ENCODE measurements around the gene PTPRD. TPM values are rescaled to one million over a fixed set of nuclear protein-coding genes. Genes with fewer than 3 reads are reported as not detected.
A peak's percentile ranks its signal among the peaks of the same experiment; 100 is the strongest.

Gene PTPRD
- total RNA-seq, 2 experiments from 2014 or later, result not detected

GRCh38 chr9:8491563-8491962 lies 2121.2 kb downstream of the PTPRD start:
- H3K27ac Mint-ChIP-seq, result no peak overlapping the region
- no peak overlapping the region for H3K4me3 Mint-ChIP-seq
- peaks cover 2% of the 10 kb centered on the region for H3K27me3 Mint-ChIP-seq
- DNase-seq, result no peak
- CTCF ChIA-PET, result no interaction called here
- no peaks in the 10 kb centered on the region for H3K9me3 Mint-ChIP-seq (ENCODE audit: low read depth)
- H3K36me3 Mint-ChIP-seq (ENCODE audit: low read depth), result no peaks in the 10 kb centered on the region
- POLR2A ChIA-PET, result no interaction called here
- no peaks in the 10 kb centered on the region for H3K4me1 Mint-ChIP-seq
- ATAC-seq, result no peak
- intact Hi-C loops (cut with DNase I, micrococcal nuclease), result no loop called here

DNA sequence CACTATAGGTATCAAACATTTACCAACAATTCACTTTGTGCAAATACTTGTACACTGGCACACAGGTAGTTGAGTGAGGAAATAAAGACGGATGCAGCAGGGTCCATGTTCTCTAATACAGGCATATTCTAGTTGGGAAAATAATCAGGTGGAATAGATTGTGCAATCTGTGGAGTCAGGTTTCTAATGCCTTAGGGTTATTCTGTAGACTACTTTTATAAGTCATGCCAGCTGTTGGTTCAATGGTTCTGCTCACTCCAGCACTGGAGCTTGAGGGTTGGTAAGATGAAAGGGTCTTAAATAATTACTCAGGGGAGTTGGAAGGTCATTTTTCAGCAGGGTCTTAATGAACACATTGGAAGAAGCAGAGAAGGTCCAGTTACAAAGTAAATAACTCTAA lies 2123.0 kb downstream of the PTPRD start:
- POLR2A ChIA-PET, result no interaction called here
- Mint-ChIP-seq H3K36me3 (ENCODE audit: low read depth) (no peaks in the 10 kb centered on the region), H3K9me3 (ENCODE audit: low read depth) (no peaks in the 10 kb centered on the region), H3K4me3 (no peak overlapping the region), H3K27ac (no peak overlapping the region), H3K27me3 (no peaks in the 10 kb centered on the region), H3K4me1 (no peaks in the 10 kb centered on the region)
- DNase-seq, result no peak
- no peak for ATAC-seq
- intact Hi-C loops (cut with DNase I, micrococcal nuclease), result no loop called here
- CTCF ChIA-PET, result no interaction called here

DNA sequence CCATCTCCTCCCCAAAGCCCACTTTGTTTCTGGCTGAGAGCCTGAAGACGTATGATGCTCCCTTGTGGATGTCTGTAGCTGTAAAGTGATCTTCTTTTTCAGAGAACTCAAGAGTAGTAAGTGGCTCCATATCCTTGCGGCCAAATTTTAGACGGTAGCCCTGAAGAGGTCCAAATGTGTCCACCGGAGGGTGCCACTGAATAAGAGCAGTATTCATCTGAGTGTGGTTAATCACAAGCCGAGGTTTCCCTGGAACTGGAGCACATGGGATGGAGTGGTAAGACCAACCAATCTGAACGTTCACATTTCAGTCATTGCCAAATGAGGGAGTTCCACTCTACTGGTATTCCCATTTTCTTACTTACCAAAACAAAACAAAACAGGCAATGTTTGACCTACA lies 2126.7 kb downstream of the PTPRD start:
- Mint-ChIP-seq H3K9me3 (ENCODE audit: low read depth) (no peaks in the 10 kb centered on the region), H3K4me1 (no peaks in the 10 kb centered on the region), H3K4me3 (no peak overlapping the region), H3K27ac (no peak overlapping the region), H3K27me3 (no peaks in the 10 kb centered on the region), H3K36me3 (ENCODE audit: low read depth) (no peaks in the 10 kb centered on the region)
- intact Hi-C loops (cut with DNase I, micrococcal nuclease), result no loop called here
- ChIA-PET POLR2A (no interaction called here), CTCF (no interaction called here)
- no peak for ATAC-seq
- DNase-seq, result peak; percentile 27

DNA sequence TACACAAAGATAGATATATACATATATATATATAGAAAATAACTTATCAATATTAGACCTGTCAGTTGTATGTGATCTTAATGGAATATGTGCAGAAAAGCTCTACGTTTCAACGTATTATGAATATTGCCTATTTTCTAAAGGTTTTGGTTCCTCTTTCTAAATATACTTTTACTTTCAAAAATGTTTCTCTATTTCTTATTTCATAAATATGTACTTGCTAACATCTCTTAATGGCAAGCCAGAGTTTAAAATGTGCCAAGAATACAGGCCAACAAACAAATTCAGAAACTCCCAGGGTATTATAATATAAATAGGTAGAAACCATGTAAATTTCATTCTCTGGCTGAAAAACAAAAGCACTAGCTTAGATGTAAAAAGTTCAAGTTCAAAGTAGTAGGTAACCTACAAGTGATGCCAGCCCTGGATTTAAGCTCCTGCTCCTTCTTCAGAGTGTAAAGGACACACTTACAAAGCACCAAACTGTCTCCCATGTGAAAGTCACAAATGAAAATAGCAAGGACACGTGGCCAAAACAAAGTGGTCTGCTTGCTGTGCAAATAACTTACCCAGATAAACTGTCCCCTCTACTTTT lies 2128.1 kb downstream of the PTPRD start:
- H3K4me1 Mint-ChIP-seq, result no peaks in the 10 kb centered on the region
- ChIA-PET CTCF (no interaction called here), POLR2A (no interaction called here)
- no peaks in the 10 kb centered on the region for H3K36me3 Mint-ChIP-seq (ENCODE audit: low read depth)
- intact Hi-C loops (cut with DNase I, micrococcal nuclease), result no loop called here
- DNase-seq (no peak), ATAC-seq (no peak)
- no peak overlapping the region for H3K27ac Mint-ChIP-seq
- H3K27me3 Mint-ChIP-seq, result no peaks in the 10 kb centered on the region
- no peak overlapping the region for H3K4me3 Mint-ChIP-seq
- no peaks in the 10 kb centered on the region for H3K9me3 Mint-ChIP-seq (ENCODE audit: low read depth)

DNA sequence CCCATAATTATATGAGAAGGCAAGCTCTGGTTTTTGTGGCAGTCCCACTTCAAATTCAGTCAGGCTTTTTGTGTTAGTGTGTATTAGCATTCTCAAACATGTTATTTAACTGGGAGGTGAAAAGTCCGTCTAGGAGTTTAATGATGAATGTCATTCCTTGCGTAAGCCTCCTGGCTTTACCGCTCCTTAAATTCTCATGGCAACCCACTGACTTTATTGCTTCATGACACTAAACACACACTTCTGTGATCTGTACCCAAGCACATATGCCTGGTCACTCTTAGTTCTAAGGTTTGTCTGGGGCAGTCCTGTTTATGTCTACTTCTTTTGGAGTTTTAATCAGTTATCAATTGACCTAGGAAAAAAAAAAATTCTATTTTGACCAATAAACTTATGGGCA lies 2135.4 kb downstream of the PTPRD start:
- Mint-ChIP-seq H3K4me3 (no peak overlapping the region), H3K4me1 (no peaks in the 10 kb centered on the region), H3K36me3 (ENCODE audit: low read depth) (no peaks in the 10 kb centered on the region), H3K27ac (no peak overlapping the region), H3K27me3 (no peaks in the 10 kb centered on the region), H3K9me3 (ENCODE audit: low read depth) (no peaks in the 10 kb centered on the region)
- DNase-seq (no peak), ATAC-seq (no peak)
- CTCF ChIA-PET, result no interaction called here
- intact Hi-C loops (cut with DNase I, micrococcal nuclease), result no loop called here
- POLR2A ChIA-PET, result no interaction called here

GRCh38 chr9:8474937-8475336 lies 2137.9 kb downstream of the PTPRD start:
- H3K36me3 Mint-ChIP-seq (ENCODE audit: low read depth), result no peaks in the 10 kb centered on the region
- no peak overlapping the region for H3K4me3 Mint-ChIP-seq
- no peaks in the 10 kb centered on the region for H3K9me3 Mint-ChIP-seq (ENCODE audit: low read depth)
- ATAC-seq (no peak), DNase-seq (no peak)
- ChIA-PET CTCF (no interaction called here), POLR2A (no interaction called here)
- no peak overlapping the region for H3K27ac Mint-ChIP-seq
- H3K4me1 Mint-ChIP-seq, result no peaks in the 10 kb centered on the region
- H3K27me3 Mint-ChIP-seq, result no peaks in the 10 kb centered on the region
- intact Hi-C loops (cut with DNase I, micrococcal nuclease), result no loop called here

DNA sequence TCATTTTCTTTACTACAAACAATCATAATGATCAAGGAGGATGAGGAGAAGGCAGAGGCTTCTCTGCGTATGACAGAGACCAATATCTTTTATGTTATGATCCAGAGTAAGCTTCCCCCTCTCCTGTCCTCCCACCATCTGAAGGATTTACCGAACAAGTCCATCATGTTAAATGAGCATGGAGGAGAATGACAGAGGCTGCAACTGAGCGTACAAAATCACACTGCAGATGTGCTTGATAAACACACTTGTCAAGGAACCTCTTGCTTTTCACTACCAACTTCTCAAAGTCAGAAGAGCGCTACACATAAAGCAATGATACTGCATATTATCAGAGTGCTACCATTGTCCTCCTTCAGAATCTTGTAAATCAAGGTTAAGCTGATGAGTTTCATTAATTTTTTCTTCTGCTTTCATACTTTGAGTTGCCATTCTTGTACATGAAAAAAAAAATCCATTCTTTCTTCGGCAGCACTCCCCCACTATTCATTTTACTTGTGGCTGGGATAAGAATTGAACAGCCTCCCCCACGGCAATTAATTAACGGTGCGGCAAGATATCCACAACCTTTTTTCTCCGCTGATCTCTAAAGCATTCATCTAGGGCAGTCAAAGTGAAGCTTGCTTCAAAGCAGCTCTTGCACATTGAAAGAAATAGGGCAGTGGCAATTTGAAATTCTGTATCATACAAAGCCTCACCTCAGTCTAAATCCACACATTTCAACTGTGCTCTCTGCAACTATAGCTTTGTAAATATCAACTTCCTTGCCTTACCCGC lies 2139.4 kb downstream of the PTPRD start:
- H3K4me3 Mint-ChIP-seq, result no peak overlapping the region
- ChIA-PET POLR2A (no interaction called here), CTCF (no interaction called here)

GRCh38 chr9:8468045-8468637 lies 2144.7 kb downstream of the PTPRD start:
- Mint-ChIP-seq H3K36me3 (ENCODE audit: low read depth) (no peaks in the 10 kb centered on the region), H3K9me3 (ENCODE audit: low read depth) (no peaks in the 10 kb centered on the region), H3K4me1 (no peaks in the 10 kb centered on the region), H3K27me3 (no peaks in the 10 kb centered on the region), H3K27ac (no peak overlapping the region), H3K4me3 (no peak overlapping the region)
- intact Hi-C loops (cut with DNase I, micrococcal nuclease), result no loop called here
- ChIA-PET CTCF (interaction anchor here (0.6 kb wide), 1 partner anchor 768 kb away, joined by 4 read pairs; no protein-coding TSS in a partner anchor), POLR2A (no interaction called here)
- ATAC-seq (no peak), DNase-seq (no peak)

More for the DNA sequence above, 2139.4 kb downstream of the PTPRD start:
- intact Hi-C loops (cut with DNase I, micrococcal nuclease), result no loop called here
- Mint-ChIP-seq H3K27me3 (no peaks in the 10 kb centered on the region), H3K9me3 (ENCODE audit: low read depth) (no peaks in the 10 kb centered on the region), H3K27ac (no peak overlapping the region), H3K36me3 (ENCODE audit: low read depth) (no peaks in the 10 kb centered on the region), H3K4me1 (no peaks in the 10 kb centered on the region)
- DNase-seq, result no peak
- no peak for ATAC-seq

- no peak for ATAC-seq
- intact Hi-C loops (cut with DNase I, micrococcal nuclease), result no loop called here
- H3K9me3 Mint-ChIP-seq (ENCODE audit: low read depth), result no peaks in the 10 kb centered on the region
- H3K4me3 Mint-ChIP-seq, result no peak overlapping the region
- no peaks in the 10 kb centered on the region for H3K36me3 Mint-ChIP-seq (ENCODE audit: low read depth)
- peaks cover 2% of the 10 kb centered on the region for H3K27me3 Mint-ChIP-seq
- POLR2A ChIA-PET, result no interaction called here
- no peak for DNase-seq
- no peak overlapping the region for H3K27ac Mint-ChIP-seq
- CTCF ChIA-PET, result interaction anchor here (1.4 kb wide), 1 partner anchor 12 kb away, joined by 3 read pairs; no protein-coding TSS in a partner anchor
- H3K4me1 Mint-ChIP-seq, result no peaks in the 10 kb centered on the region
These were observed 2155.0 kb downstream of the PTPRD start for GRCh38 chr9:8457816-8458215.

GRCh38 chr9:8457055-8457454 lies 2155.7 kb downstream of the PTPRD start:
- Mint-ChIP-seq H3K9me3 (ENCODE audit: low read depth) (no peaks in the 10 kb centered on the region), H3K4me3 (no peak overlapping the region), H3K27me3 (peaks cover 2% of the 10 kb centered on the region), H3K4me1 (no peaks in the 10 kb centered on the region), H3K36me3 (ENCODE audit: low read depth) (no peaks in the 10 kb centered on the region), H3K27ac (no peak overlapping the region)
- DNase-seq (no peak), ATAC-seq (no peak)
- intact Hi-C loops (cut with DNase I, micrococcal nuclease), result no loop called here
- CTCF ChIA-PET, result no interaction called here
- POLR2A ChIA-PET, result no interaction called here

DNA sequence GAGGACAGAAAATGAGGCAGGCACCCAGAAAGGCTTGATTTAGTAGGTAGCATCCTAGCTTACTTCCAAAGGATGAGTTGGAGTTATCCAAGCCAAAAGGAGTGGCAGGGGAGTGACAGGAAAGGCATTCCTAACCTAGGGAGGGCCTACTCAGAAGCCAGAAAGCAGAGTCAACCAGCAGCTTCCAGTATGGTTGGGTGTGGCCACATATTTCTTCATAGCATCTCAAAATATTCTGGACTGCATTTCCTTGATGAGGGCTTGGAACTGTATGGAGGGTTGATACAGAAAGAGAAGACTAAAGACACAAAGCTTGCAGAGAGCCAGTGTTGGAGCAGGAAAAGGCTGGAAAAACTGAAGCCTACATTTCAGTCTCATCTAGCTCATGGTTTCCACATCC lies 2156.5 kb downstream of the PTPRD start:
- H3K9me3 Mint-ChIP-seq (ENCODE audit: low read depth), result no peaks in the 10 kb centered on the region
- no peak overlapping the region for H3K4me3 Mint-ChIP-seq
- intact Hi-C loops (cut with DNase I, micrococcal nuclease), result no loop called here
- ChIA-PET POLR2A (interaction anchor here (0.7 kb wide), 1 partner anchor 8 kb away, joined by 4 read pairs; no protein-coding TSS in a partner anchor), CTCF (no interaction called here)
- H3K4me1 Mint-ChIP-seq, result no peaks in the 10 kb centered on the region
- DNase-seq (no peak), ATAC-seq (no peak)
- peaks cover 1% of the 10 kb centered on the region for H3K27me3 Mint-ChIP-seq
- H3K27ac Mint-ChIP-seq, result no peak overlapping the region
- H3K36me3 Mint-ChIP-seq (ENCODE audit: low read depth), result no peaks in the 10 kb centered on the region

DNA sequence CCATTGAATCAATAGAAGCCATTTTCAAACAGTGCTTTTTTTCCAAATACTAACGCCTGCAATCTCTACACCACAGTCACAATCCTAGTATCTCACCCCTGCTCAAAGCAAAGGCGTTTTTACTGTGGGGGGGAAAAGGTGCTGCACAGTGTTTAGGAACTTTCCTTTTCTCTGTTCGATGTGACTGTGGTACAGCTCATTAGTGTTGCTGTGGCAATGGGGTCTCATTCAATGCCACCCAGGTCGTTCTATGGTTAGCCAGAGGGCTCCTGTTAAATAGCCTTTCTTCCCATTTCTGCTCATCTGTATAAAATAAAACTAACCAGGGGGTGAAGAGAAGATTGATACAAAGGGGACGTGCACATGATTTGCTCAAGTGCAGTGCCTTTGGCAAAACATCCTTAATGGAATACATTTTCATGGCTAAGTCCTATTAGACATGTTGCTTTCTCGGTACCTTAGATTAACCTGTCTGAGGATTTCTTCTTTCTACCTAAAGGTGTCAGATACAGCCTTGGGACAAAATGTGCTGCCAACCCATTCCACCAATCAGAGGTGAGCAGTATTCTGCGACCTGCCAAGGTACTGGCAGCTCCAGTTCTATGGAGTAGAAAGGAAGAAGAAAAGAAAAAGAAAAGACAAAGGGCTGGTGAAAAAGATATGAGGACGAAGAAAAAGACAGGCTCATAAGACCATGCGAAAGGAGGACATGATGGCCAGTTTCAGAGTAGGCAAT lies 2161.8 kb downstream of the PTPRD start:
- H3K9me3 Mint-ChIP-seq (ENCODE audit: low read depth), result no peaks in the 10 kb centered on the region
- POLR2A ChIA-PET, result no interaction called here
- ATAC-seq (no peak), DNase-seq (no peak)
- CTCF ChIA-PET, result no interaction called here
- H3K4me1 Mint-ChIP-seq, result no peaks in the 10 kb centered on the region
- no peaks in the 10 kb centered on the region for H3K36me3 Mint-ChIP-seq (ENCODE audit: low read depth)
- H3K27me3 Mint-ChIP-seq, result no peaks in the 10 kb centered on the region
- intact Hi-C loops (cut with DNase I, micrococcal nuclease), result no loop called here
- no peak overlapping the region for H3K27ac Mint-ChIP-seq
- H3K4me3 Mint-ChIP-seq, result no peak overlapping the region

Measured in activated CD4-positive, alpha-beta T cell treated with anti-CD3 and anti-CD28 coated beads for 36 hours (primary cell).